ENCODE data around the gene TOMM40.

TOMM40 gene

GRCh38 chr19:44891016-44891882 is at the start of gene TOMM40:
TSS of gene TOMM40 (plus strand) at chr19:44891254. CDS start at chr19:44891416, 162 bp downstream.
- H3K36me3 ChIP-seq (ENCODE audit: control insufficient read depth in 1 of 2, insufficient read depth in 2 of 2, low read length in 2 of 2), result peaks cover 11 to 56% of the 10 kb centered on the region in 2 donors
- H3K27ac ChIP-seq (ENCODE audit: low read depth, low read length), result peak within 1 kb of the TSS; percentile 98
- H3K4me3 ChIP-seq (ENCODE audit: low read depth in 1 of 2, low read length in 2 of 2), result peak within 1 kb of the TSS; percentile 74 to 96
- no peaks in the 10 kb centered on the region for H3K9me3 ChIP-seq (ENCODE audit: control insufficient read depth in 1 of 2, low read length in 2 of 2)
- peaks cover 16 to 23% of the 10 kb centered on the region in 2 donors for H3K4me1 ChIP-seq (ENCODE audit: control insufficient read depth in 1 of 2, insufficient read depth in 2 of 2, low read length in 2 of 2)
- H3K9ac ChIP-seq (ENCODE audit: low read depth in 1 of 2, low read length in 2 of 2), result peak within 1 kb of the TSS; percentile 73 to 90
- no peaks in the 10 kb centered on the region for H3K27me3 ChIP-seq (ENCODE audit: control insufficient read depth in 1 of 2, insufficient read depth in 2 of 2, low read length in 2 of 2)

GRCh38 chr19:44845286-44845611 is 45.8 kb upstream of the TOMM40 start:
- Histone ChIP-seq H3K27ac (ENCODE audit: low read depth, low read length) (peak overlapping the region; percentile 68), H3K4me1 (ENCODE audit: control insufficient read depth in 1 of 2, insufficient read depth in 2 of 2, low read length in 2 of 2) (peaks cover 16 to 27% of the 10 kb centered on the region in 2 donors), H3K27me3 (ENCODE audit: control insufficient read depth in 1 of 2, insufficient read depth in 2 of 2, low read length in 2 of 2) (no peaks in the 10 kb centered on the region), H3K4me3 (ENCODE audit: low read depth in 1 of 2, low read length in 2 of 2) (peak overlapping the region; percentile 81 to 84), H3K36me3 (ENCODE audit: control insufficient read depth in 1 of 2, insufficient read depth in 2 of 2, low read length in 2 of 2) (no peaks in the 10 kb centered on the region), H3K9ac (ENCODE audit: low read depth in 1 of 2, low read length in 2 of 2) (peak overlapping the region; percentile 57 to 82), H3K9me3 (ENCODE audit: control insufficient read depth in 1 of 2, low read length in 2 of 2) (no peaks in the 10 kb centered on the region)

GRCh38 chr19:44845612-44846454 is 45.2 kb upstream of the TOMM40 start, which contains the start of gene NECTIN2:
TSS of gene NECTIN2 (plus strand) at chr19:44846297. CDS start at chr19:44846526, 229 bp downstream.
- Histone ChIP-seq H3K4me1 (ENCODE audit: control insufficient read depth in 1 of 2, insufficient read depth in 2 of 2, low read length in 2 of 2) (peaks cover 16 to 27% of the 10 kb centered on the region in 2 donors), H3K9ac (ENCODE audit: low read depth in 1 of 2, low read length in 2 of 2) (peak within 1 kb of the TSS; percentile 98 to 100), H3K4me3 (ENCODE audit: low read depth in 1 of 2, low read length in 2 of 2) (peak within 1 kb of the TSS; percentile 87 to 98), H3K36me3 (ENCODE audit: control insufficient read depth in 1 of 2, insufficient read depth in 2 of 2, low read length in 2 of 2) (no peaks in the 10 kb centered on the region), H3K27ac (ENCODE audit: low read depth, low read length) (peak within 1 kb of the TSS; percentile 96), H3K27me3 (ENCODE audit: control insufficient read depth in 1 of 2, insufficient read depth in 2 of 2, low read length in 2 of 2) (no peaks in the 10 kb centered on the region), H3K9me3 (ENCODE audit: control insufficient read depth in 1 of 2, low read length in 2 of 2) (no peaks in the 10 kb centered on the region)

- Histone ChIP-seq H3K4me3 (ENCODE audit: low read depth in 1 of 2, low read length in 2 of 2) (peak overlapping the region; percentile 87 to 98), H3K27me3 (ENCODE audit: control insufficient read depth in 1 of 2, insufficient read depth in 2 of 2, low read length in 2 of 2) (no peaks in the 10 kb centered on the region), H3K9ac (ENCODE audit: low read depth in 1 of 2, low read length in 2 of 2) (peak overlapping the region; percentile 98 to 100), H3K36me3 (ENCODE audit: control insufficient read depth in 1 of 2, insufficient read depth in 2 of 2, low read length in 2 of 2) (no peaks in the 10 kb centered on the region), H3K27ac (ENCODE audit: low read depth, low read length) (peak overlapping the region; percentile 96), H3K4me1 (ENCODE audit: control insufficient read depth in 1 of 2, insufficient read depth in 2 of 2, low read length in 2 of 2) (peaks cover 16 to 27% of the 10 kb centered on the region in 2 donors), H3K9me3 (ENCODE audit: control insufficient read depth in 1 of 2, low read length in 2 of 2) (no peaks in the 10 kb centered on the region)
These were observed 44.5 kb upstream of the TOMM40 start for GRCh38 chr19:44846455-44847143.

GRCh38 chr19:44847144-44848035 is 43.7 kb upstream of the TOMM40 start:
- Histone ChIP-seq H3K27me3 (ENCODE audit: control insufficient read depth in 1 of 2, insufficient read depth in 2 of 2, low read length in 2 of 2) (no peaks in the 10 kb centered on the region), H3K27ac (ENCODE audit: low read depth, low read length) (peak overlapping the region; percentile 96), H3K4me3 (ENCODE audit: low read depth in 1 of 2, low read length in 2 of 2) (peak overlapping the region; percentile 87 to 98), H3K9me3 (ENCODE audit: control insufficient read depth in 1 of 2, low read length in 2 of 2) (no peaks in the 10 kb centered on the region), H3K36me3 (ENCODE audit: control insufficient read depth in 1 of 2, insufficient read depth in 2 of 2, low read length in 2 of 2) (no peaks in the 10 kb centered on the region), H3K9ac (ENCODE audit: low read depth in 1 of 2, low read length in 2 of 2) (peak overlapping the region; percentile 98 to 100), H3K4me1 (ENCODE audit: control insufficient read depth in 1 of 2, insufficient read depth in 2 of 2, low read length in 2 of 2) (peaks cover 16 to 27% of the 10 kb centered on the region in 2 donors)

GRCh38 chr19:44848036-44848811 is 42.8 kb upstream of the TOMM40 start:
- H3K4me3 ChIP-seq (ENCODE audit: low read depth in 1 of 2, low read length in 2 of 2), result peak overlapping the region; percentile 87 to 98
- H3K4me1 ChIP-seq (ENCODE audit: control insufficient read depth in 1 of 2, insufficient read depth in 2 of 2, low read length in 2 of 2), result peaks cover 16 to 27% of the 10 kb centered on the region in 2 donors
- peak overlapping the region; percentile 56 to 100 for H3K9ac ChIP-seq (ENCODE audit: low read depth in 1 of 2, low read length in 2 of 2)
- no peaks in the 10 kb centered on the region for H3K9me3 ChIP-seq (ENCODE audit: control insufficient read depth in 1 of 2, low read length in 2 of 2)
- H3K27me3 ChIP-seq (ENCODE audit: control insufficient read depth in 1 of 2, insufficient read depth in 2 of 2, low read length in 2 of 2), result no peaks in the 10 kb centered on the region
- peak overlapping the region; percentile 96 for H3K27ac ChIP-seq (ENCODE audit: low read depth, low read length)
- H3K36me3 ChIP-seq (ENCODE audit: control insufficient read depth in 1 of 2, insufficient read depth in 2 of 2, low read length in 2 of 2), result no peaks in the 10 kb centered on the region

- Histone ChIP-seq H3K4me3 (ENCODE audit: low read depth in 1 of 2, low read length in 2 of 2) (peak overlapping the region; percentile 26 to 87), H3K9ac (ENCODE audit: low read depth in 1 of 2, low read length in 2 of 2) (no peak overlapping the region), H3K27me3 (ENCODE audit: control insufficient read depth in 1 of 2, insufficient read depth in 2 of 2, low read length in 2 of 2) (no peaks in the 10 kb centered on the region), H3K36me3 (ENCODE audit: control insufficient read depth in 1 of 2, insufficient read depth in 2 of 2, low read length in 2 of 2) (no peaks in the 10 kb centered on the region), H3K4me1 (ENCODE audit: control insufficient read depth in 1 of 2, insufficient read depth in 2 of 2, low read length in 2 of 2) (peaks cover 16 to 27% of the 10 kb centered on the region in 2 donors), H3K9me3 (ENCODE audit: control insufficient read depth in 1 of 2, low read length in 2 of 2) (no peaks in the 10 kb centered on the region), H3K27ac (ENCODE audit: low read depth, low read length) (peak overlapping the region; percentile 96)
These were observed 42.1 kb upstream of the TOMM40 start for GRCh38 chr19:44848812-44849447.

GRCh38 chr19:44850641-44851109 is 40.4 kb upstream of the TOMM40 start:
- Histone ChIP-seq H3K27me3 (ENCODE audit: control insufficient read depth in 1 of 2, insufficient read depth in 2 of 2, low read length in 2 of 2) (no peaks in the 10 kb centered on the region), H3K9ac (ENCODE audit: low read depth in 1 of 2, low read length in 2 of 2) (no peak overlapping the region), H3K36me3 (ENCODE audit: control insufficient read depth in 1 of 2, insufficient read depth in 2 of 2, low read length in 2 of 2) (no peaks in the 10 kb centered on the region), H3K4me1 (ENCODE audit: control insufficient read depth in 1 of 2, insufficient read depth in 2 of 2, low read length in 2 of 2) (peaks cover 7 to 17% of the 10 kb centered on the region in 2 donors), H3K9me3 (ENCODE audit: control insufficient read depth in 1 of 2, low read length in 2 of 2) (no peaks in the 10 kb centered on the region), H3K4me3 (ENCODE audit: low read depth in 1 of 2, low read length in 2 of 2) (no peak overlapping the region), H3K27ac (ENCODE audit: low read depth, low read length) (no peak overlapping the region)
